NCI-H1930 (cell line): ENCODE results near the gene SLC7A5.
"Not testable (repeated sequence)": the region's sequence is repeated elsewhere in the genome, so short reads cannot be mapped to it uniquely, and the experiment has no call there.

ENCODE experiments used
- DNase-seq, 2 experiments: peaks; one replicate each; lab custom pipeline; 2025; lab: John Stamatoyannopoulos, UW

SLC7A5 gene

DNA sequence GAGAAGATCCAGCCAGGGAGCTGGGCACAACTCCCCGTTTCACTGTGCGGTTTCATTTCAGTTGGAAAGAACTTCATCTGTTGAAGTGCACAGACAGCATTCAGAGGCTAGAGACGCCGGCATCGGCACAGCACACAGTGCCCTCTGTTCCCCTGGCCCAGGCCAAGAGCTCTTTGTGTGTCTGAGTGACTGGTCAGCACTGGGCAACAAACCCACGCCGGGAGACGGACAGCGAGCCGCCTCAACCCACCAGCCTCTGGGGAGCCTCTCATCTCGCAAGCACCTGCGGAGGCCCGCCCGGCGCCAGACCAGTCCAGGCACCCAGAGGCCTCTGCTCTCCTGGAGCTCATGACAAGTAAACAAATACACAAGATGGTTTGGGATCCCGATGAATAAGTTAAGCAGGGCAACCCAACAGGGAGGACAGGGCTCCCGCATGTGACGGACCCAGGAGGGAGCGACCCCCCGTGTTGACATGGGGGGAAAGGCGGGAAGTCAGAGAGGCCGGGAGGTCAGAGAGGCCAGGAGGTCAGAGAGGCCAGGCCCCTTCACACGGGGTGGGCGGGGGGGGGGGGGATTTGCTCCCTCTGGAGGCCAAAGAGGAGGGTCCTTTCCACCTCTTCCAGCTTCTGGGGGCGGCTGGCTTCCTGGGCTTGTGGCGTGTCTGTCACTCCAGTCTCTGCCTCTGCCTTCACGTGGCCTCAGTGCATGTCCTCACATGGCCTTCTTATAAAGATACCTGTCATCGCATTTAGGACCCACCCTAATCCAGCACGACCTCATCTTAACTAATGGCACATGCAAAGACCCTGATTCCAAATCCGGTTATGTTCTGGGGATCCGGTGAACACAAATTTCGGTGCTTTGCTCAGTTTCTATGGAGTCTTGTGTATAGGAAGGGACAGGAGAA lies 77.8 kb downstream of the SLC7A5 start:
- DNase-seq: no peak

DNA sequence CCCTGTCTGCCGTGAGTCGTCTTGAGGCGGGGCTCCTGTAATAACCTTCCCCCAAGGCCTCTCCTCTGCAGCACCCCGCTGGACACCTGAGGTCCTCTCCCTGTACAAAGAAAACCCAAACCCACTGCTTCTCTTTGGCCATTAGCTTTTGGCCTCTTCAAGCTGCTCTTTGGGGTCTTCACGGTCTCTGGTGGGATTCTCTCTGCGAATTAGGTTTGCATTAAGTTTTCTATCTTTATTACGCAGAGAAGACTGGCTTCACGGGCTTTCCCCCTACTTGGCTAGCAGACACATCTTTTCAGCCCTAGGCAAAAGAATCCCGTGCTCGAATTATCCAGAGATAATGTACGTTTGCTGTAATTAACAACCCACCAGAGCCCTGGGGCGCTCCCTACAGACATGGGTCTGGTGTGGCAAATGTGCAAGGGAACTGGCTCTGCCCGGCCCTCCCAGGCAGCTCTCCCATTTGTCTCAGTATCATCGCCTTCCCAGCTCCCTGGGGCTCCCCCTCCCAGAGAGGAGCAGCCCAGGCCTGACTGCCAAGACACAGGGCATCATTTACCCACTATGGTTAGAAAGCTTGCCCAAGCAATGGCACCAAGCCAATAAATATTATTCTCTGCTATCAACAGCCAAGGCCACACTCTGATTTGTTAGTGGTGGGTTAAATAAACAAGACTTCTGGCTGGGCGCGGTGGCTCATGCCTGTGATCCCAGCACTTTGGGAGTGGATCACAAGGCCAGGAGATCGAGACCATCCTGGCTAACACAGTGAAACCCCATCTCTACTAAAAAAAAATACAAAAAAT lies 78.8 kb downstream of the SLC7A5 start:
- no peak for DNase-seq

DNA sequence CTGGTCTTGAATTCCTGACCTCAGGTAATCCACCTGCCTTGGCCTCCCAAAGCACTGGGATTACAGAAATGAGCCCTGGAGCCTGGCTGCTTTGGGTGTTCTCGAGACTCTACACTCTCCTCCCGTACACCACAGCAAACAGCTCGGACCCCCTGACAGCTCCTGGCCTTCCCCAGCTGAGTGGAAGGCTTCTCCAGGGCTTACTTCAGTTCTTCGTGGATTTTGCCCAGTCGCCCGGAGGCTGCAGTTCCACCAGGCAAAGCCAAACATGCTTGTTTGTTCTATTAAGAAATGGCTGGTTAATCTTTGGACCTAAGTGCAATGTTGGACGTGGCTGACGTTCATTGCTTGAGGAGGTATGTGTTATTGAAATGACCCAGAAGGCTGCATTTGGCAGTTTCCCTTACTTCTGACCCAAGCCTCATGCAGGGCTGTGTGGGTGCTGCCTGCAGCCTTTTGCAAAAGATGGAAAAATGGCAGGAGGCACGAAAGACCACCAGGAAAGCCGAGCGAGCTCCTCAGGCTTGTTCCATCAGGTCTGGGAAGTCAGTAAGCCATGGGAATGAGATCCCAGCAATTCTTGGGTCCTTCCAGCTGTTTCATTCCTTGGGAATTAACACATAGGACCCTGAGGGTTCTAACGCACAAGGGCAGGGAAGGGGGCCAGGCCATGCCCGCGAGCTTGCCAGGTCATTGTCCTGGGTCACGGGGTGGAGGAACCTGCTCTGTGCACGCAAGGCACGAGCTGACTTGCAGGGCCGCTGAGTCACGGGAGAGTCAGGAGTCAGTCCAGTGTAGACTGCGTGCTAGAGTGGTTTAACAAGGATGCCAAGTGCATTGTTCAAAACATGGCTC lies 79.6 kb downstream of the SLC7A5 start:
- DNase-seq: no peak

DNA sequence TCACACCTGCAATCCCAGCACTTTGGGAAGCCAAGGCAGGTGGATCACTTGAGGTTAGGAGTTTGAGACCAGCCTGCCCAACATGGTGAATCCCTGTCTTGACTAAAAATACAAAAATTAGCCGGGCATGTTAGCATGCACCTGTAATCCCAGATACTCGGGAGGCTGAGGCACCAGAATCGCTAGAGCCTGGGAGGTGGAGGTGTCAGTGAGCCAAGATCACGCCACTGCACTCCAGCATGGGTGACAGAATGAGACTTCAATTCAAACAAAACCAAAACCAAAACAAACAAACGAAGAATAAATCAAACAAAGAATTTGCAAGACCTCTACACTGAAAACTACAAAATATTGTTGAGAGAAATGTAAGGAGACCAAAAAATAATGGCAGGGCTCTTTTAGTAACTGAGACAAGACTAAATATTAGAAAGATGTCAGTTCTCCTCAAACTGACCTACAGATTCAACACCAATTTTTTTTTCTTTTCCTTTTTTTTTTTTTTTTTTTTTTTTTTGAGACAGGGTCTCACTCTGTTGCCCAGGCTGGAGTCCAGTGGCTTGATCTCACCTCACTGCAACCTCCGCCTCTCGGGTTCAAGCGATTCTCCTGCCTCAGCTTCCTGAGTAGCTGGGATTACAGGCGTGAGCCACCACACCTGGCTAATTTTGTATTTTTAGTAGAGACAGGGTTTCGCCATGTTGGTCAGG lies 80.4 kb downstream of the SLC7A5 start:
- not testable (repeated sequence) for DNase-seq

GRCh38 chr16:87787451-87788091 lies 81.7 kb downstream of the SLC7A5 start:
- not testable (repeated sequence) for DNase-seq

GRCh38 chr16:87784812-87785211 lies 84.5 kb downstream of the SLC7A5 start:
- no peak for DNase-seq

DNA sequence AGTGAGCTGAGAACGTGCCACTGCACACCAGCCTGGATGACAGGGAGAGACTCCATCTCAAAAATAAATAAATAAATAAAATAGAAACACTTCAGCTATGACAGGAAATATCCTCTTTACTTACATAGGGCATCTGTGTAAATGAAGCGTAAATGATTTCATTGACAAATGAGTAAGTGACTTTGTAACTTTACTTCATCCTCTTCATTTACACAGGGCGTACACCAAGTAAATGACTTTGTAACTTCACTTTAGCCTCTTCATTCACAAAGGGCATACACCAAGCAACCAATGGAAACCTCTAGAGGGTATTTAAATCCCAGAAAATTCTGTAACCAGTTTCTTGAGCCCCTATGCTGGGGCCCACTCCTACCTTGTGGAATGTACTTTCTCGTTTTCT lies 87.3 kb downstream of the SLC7A5 start:
- DNase-seq: no peak

- peak in 1 of 2 experiments; percentile 29 for DNase-seq
These were observed 88.8 kb downstream of the SLC7A5 start for GRCh38 chr16:87780385-87780989.
